Thoracic aorta (tissue), 2 donors: ENCODE results near the gene TSPAN14. TPM values are rescaled to one million over a fixed set of nuclear protein-coding genes. Genes with fewer than 3 reads are reported as not detected.

ENCODE experiments used
- ATAC-seq: fragments of 150-250 bp; one replicate; pipeline ENCODE4 v1.8.0; 2017; ENCODE audit warnings: low read depth; ENCODE audit not compliant: insufficient number of reproducible peaks, low FRiP score
- DNase-seq: peaks from one replicate; pipeline ENCODE4 v3.0.0-alpha.2; 2020; ENCODE audit warnings: low spot score
- H3K27ac ChIP-seq, 2 donors: fragments of 200-600 bp; sonication (generic); 1 replicate in 1 of 2; 2 replicates in 1 of 2; pipeline ENCODE4 v1.5.1; 2016; ENCODE audit warnings: mild to moderate bottlenecking in 2 of 2, moderate library complexity in 2 of 2
- H3K27me3 ChIP-seq: fragments of 200-600 bp; sonication (generic); replicated peaks from 2 replicates; pipeline ENCODE4 v1.6.0; 2016; ENCODE audit warnings: mild to moderate bottlenecking; ENCODE audit not compliant: insufficient read depth
- H3K36me3 ChIP-seq: fragments of 200-600 bp; sonication (generic); one replicate; pipeline ENCODE4 v1.5.1; 2016
- H3K4me1 ChIP-seq, 2 donors: fragments of 200-600 bp; sonication (generic); 1 replicate in 1 of 2; 2 replicates in 1 of 2; pipeline versions ENCODE4 v1.5.1 to v1.6.0; 2016; ENCODE audit warnings: low read depth in 2 of 2, mild to moderate bottlenecking in 1 of 2; ENCODE audit not compliant: control insufficient read depth in 1 of 2
- H3K4me3 ChIP-seq: fragments of 200-600 bp; sonication (generic); 2 replicates; pipeline ENCODE4 v1.5.1; 2016; ENCODE audit warnings: mild to moderate bottlenecking
- H3K9me3 ChIP-seq: fragments of 200-600 bp; sonication (generic); 2 replicates; pipeline ENCODE4 v1.5.1; 2016
- total RNA-seq, 2 donors: library from RNA; depleted of rRNA; stranded (reverse); fragments of >200 nt; gene quantifications; one replicate each; pipeline versions ENCODE4 v1.1.0 to v1.2.3, GENCODE V29; 2016
- TF ChIP-seq, protein P1 (sequence below): fragments of 200-600 bp; sonication (generic); IDR thresholded peaks from one replicate; pipeline ENCODE4 v1.5.1; 2019; ENCODE audit warnings: antibody characterized with exemption

TSPAN14 gene
- total RNA-seq, 2 donors from 2014 or later: 38.2 to 40.1 TPM

DNA sequence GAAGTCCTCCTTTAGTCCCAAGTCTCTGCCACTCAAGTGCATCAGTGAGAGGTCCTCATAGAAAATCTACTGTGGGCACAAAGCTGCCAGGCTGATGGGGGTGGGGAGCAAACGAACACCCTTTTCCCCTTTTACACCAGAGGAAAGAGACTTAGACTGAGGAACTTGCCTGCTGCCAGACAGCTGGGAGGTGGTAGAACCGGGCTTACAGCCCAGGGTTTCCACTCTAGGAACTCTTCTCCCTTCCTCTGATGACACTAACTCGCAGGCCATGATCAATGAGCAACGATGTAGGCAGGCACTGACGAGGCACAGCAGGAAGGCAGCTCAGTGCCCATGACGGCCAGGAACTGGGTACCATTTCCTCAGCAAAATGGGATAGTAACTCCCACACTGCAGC lies 72.6 kb downstream of the TSPAN14 start:
- no peak overlapping the region for H3K27ac ChIP-seq
- H3K9me3 ChIP-seq: no peaks in the 10 kb centered on the region
- TF ChIP-seq, protein P1, sequence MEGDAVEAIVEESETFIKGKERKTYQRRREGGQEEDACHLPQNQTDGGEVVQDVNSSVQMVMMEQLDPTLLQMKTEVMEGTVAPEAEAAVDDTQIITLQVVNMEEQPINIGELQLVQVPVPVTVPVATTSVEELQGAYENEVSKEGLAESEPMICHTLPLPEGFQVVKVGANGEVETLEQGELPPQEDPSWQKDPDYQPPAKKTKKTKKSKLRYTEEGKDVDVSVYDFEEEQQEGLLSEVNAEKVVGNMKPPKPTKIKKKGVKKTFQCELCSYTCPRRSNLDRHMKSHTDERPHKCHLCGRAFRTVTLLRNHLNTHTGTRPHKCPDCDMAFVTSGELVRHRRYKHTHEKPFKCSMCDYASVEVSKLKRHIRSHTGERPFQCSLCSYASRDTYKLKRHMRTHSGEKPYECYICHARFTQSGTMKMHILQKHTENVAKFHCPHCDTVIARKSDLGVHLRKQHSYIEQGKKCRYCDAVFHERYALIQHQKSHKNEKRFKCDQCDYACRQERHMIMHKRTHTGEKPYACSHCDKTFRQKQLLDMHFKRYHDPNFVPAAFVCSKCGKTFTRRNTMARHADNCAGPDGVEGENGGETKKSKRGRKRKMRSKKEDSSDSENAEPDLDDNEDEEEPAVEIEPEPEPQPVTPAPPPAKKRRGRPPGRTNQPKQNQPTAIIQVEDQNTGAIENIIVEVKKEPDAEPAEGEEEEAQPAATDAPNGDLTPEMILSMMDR: no peak
- ATAC-seq: no peak
- no peaks in the 10 kb centered on the region for H3K36me3 ChIP-seq
- H3K27me3 ChIP-seq: no peaks in the 10 kb centered on the region
- H3K4me1 ChIP-seq: no peaks in the 10 kb centered on the region
- no peak overlapping the region for H3K4me3 ChIP-seq
- no peak for DNase-seq

DNA sequence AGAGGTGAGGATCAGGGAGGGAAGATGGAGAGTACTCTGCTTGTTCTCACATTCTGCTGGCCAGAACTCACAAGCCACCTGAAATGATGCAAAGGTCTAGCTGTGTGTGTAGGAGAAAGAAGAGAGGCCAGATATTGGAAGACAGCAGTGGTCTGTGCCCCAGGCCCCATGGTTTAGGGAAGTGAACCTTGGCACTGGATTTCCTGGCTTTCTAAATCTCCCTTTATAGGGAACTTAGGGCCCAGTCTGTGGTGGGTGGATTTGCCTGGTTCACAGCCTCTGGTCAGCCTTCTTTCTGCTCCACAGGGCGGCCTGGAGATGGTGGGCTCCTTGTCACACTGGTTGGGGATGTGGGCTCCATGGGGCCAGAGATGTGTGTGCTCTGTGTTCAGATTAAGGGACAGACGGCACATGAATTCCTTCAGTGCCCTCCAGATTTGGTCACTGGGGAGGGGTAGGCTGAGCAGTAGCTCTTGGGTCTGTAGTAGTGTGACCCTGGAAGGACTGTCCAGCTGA lies 74.1 kb downstream of the TSPAN14 start:
- Histone ChIP-seq H3K4me1 (no peaks in the 10 kb centered on the region), H3K36me3 (no peaks in the 10 kb centered on the region), H3K27ac (no peak overlapping the region), H3K27me3 (no peaks in the 10 kb centered on the region), H3K4me3 (no peak overlapping the region), H3K9me3 (no peaks in the 10 kb centered on the region)
- TF ChIP-seq, protein P1: no peak
- DNase-seq (no peak), ATAC-seq (no peak)

DNA sequence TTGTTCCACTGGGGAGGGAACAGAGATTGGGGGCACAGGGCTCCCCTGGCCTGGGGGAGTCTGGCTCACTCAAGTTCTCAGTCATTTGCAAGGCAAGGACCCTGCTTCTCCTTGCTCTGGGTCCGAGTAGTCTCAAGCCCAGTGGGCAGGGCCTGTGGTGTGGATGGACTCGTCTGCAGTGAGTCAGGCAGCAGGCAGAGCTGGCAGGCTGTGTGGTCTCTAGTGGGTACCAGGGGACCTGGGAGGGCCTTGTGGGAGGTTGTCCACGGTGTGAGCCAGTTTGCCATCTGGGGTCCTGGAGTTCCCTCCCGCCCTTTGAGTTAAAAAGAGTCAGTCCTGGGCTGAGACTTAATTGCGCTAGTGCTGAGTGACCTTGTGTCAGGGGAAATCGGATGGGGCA lies 74.8 kb downstream of the TSPAN14 start:
- no peak overlapping the region for H3K4me3 ChIP-seq
- no peak for ATAC-seq
- no peaks in the 10 kb centered on the region for H3K4me1 ChIP-seq
- no peaks in the 10 kb centered on the region for H3K9me3 ChIP-seq
- no peaks in the 10 kb centered on the region for H3K27me3 ChIP-seq
- no peak overlapping the region for H3K27ac ChIP-seq
- DNase-seq: no peak
- no peaks in the 10 kb centered on the region for H3K36me3 ChIP-seq
- TF ChIP-seq, protein P1: no peak

DNA sequence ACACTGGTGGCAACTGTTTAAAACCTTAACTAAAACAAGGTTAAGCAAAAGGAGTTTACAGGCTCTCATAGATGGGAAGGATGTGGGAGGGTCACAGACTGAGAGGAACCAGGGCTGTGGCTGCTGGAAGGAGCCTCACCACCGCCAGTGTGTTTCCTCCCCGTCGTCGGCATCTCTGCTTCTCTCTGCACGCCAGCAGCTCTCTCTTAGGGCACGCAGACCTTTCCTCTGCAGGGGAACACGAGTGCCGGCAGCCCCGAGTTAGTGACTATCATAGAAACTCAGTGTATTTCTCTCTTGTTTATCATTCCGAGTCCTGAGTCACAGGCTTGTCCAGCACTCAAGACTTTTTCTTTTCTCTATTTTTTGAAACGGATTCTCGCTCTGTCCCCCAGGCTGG lies 75.5 kb downstream of the TSPAN14 start:
- H3K4me1 ChIP-seq: no peaks in the 10 kb centered on the region

DNA sequence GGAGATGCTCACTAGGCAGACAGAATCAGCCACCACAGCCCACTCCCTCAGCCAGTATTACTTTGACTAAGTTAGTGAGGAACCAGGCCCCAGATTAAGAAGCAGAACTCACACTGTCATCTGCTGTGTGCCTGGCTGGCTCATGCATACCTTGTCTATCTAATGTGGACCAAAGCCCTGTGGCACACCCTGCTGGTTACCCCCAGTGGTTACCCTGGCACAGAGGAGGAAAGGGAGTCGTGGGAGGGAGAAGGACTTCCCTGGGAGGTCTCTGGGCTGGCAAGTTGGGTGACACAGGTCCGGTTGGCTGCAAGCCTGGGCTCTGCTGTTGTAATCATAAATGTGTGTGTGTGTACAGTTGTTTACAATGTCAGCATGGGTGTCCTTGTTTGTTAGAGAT lies 76.1 kb downstream of the TSPAN14 start:
- ATAC-seq: no peak
- no peak overlapping the region for H3K4me3 ChIP-seq
- TF ChIP-seq, protein P1: no peak
- no peaks in the 10 kb centered on the region for H3K9me3 ChIP-seq
- no peaks in the 10 kb centered on the region for H3K4me1 ChIP-seq
- DNase-seq: no peak
- no peaks in the 10 kb centered on the region for H3K36me3 ChIP-seq
- no peaks in the 10 kb centered on the region for H3K27me3 ChIP-seq
- H3K27ac ChIP-seq: no peak overlapping the region

More for the DNA sequence above, 75.5 kb downstream of the TSPAN14 start:
- TF ChIP-seq, protein P1: no peak
- ATAC-seq: no peak
- Histone ChIP-seq H3K27ac (no peak overlapping the region), H3K27me3 (no peaks in the 10 kb centered on the region), H3K9me3 (no peaks in the 10 kb centered on the region), H3K4me3 (no peak overlapping the region), H3K36me3 (no peaks in the 10 kb centered on the region)
- DNase-seq: no peak
